Mucosa of descending colon (tissue), 3 donors: Measurements from ENCODE around the gene MAP3K3. TPM values are rescaled to one million over a fixed set of nuclear protein-coding genes. Genes with fewer than 3 reads are reported as not detected.
A peak's percentile ranks its signal among the peaks of the same experiment; 100 is the strongest.
"Not testable (repeated sequence)": the region's sequence is repeated elsewhere in the genome, so short reads cannot be mapped to it uniquely, and the experiment has no call there.

Experiments
- ATAC-seq: fragments of 200-7000 bp; cut with Tn5 transposase; one replicate; pipeline ENCODE4 v1.9.1; 2020; ENCODE audit warnings: mild to moderate bottlenecking, moderate library complexity
- DNase-seq, 3 donors: peaks; one replicate each; pipeline ENCODE4 v3.0.0-alpha.2; 2020
- H3K36me3 ChIP-seq: fragments of 200-600 bp; one replicate; pipeline ENCODE4 v1.8.0; 2021; ENCODE audit warnings: low read depth, mild to moderate bottlenecking
- H3K4me1 ChIP-seq: fragments of 200-600 bp; one replicate; pipeline ENCODE4 v1.8.0; 2021; ENCODE audit warnings: low read depth, mild to moderate bottlenecking
- H3K4me3 ChIP-seq: fragments of 200-600 bp; one replicate; pipeline ENCODE4 v1.8.0; 2021; ENCODE audit warnings: mild to moderate bottlenecking
- H3K9me3 ChIP-seq: fragments of 200-600 bp; one replicate; pipeline ENCODE4 v1.8.0; 2021; ENCODE audit warnings: mild to moderate bottlenecking
- intact Hi-C, 2 donors: fragments of 100-400 bp; cut with DNase I in 1 of 2; cut with micrococcal nuclease in 1 of 2; formaldehyde crosslinking; loops; one replicate each; pipeline versions ENCODE4 v1.11.0 to v1.11.1; 2022; cut with DNase I, micrococcal nuclease
- total RNA-seq, 3 donors: library from RNA; stranded (reverse); fragmentation: NEBNext Ultra II Directional in 2 of 3; extraction: Animal tissue kit (Norgen Biotek cat#: 25700) in 2 of 3; gene quantifications; one replicate each; pipeline versions ENCODE4 v1.2.1 to v1.2.4, GENCODE V29; 2021 to 2023
- TF ChIP-seq, protein P1 (sequence below): fragments of 200-600 bp; IDR thresholded peaks from one replicate; pipeline ENCODE4 v1.8.0; 2022; ENCODE audit warnings: antibody characterized with exemption, mild to moderate bottlenecking
- donor health status: DM: no; HTN: no; CAD: no; lungs with moderate emphysema.
- donor health status: DM: no; HTN: no; CAD: no.
- donor health status: DM: no; HTN: yes; CAD: no.

Gene MAP3K3
- total RNA-seq, 3 donors from 2014 or later, result 13.0 to 54.7 (median 18.5) TPM

DNA sequence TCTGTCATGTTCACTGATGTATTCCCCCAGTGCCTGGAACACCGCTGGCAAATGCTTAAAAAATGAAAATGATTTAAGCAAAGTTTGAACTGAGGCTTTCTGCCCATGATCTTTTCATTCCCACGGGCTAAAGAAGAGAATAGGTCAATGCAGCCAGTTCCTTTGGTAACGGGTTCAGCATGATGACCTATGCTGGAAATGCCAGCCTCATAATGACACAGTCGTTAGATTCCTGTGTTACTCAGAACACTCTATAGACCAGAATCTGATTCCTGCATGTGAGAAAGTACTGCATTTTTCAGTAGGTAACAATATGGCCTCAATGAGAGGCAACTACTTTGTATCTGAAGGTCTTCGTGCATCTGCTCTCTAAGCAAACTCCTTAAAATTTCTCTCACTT, 96.8 kb downstream of the MAP3K3 start:
- Histone ChIP-seq H3K36me3 (no peaks in the 10 kb centered on the region), H3K4me1 (no peaks in the 10 kb centered on the region), H3K9me3 (no peaks in the 10 kb centered on the region), H3K4me3 (no peak overlapping the region)
- intact Hi-C loops, result no loop called here
- no peak for DNase-seq
- TF ChIP-seq, protein P1, sequence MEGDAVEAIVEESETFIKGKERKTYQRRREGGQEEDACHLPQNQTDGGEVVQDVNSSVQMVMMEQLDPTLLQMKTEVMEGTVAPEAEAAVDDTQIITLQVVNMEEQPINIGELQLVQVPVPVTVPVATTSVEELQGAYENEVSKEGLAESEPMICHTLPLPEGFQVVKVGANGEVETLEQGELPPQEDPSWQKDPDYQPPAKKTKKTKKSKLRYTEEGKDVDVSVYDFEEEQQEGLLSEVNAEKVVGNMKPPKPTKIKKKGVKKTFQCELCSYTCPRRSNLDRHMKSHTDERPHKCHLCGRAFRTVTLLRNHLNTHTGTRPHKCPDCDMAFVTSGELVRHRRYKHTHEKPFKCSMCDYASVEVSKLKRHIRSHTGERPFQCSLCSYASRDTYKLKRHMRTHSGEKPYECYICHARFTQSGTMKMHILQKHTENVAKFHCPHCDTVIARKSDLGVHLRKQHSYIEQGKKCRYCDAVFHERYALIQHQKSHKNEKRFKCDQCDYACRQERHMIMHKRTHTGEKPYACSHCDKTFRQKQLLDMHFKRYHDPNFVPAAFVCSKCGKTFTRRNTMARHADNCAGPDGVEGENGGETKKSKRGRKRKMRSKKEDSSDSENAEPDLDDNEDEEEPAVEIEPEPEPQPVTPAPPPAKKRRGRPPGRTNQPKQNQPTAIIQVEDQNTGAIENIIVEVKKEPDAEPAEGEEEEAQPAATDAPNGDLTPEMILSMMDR, result no peak
- ATAC-seq, result no peak

DNA sequence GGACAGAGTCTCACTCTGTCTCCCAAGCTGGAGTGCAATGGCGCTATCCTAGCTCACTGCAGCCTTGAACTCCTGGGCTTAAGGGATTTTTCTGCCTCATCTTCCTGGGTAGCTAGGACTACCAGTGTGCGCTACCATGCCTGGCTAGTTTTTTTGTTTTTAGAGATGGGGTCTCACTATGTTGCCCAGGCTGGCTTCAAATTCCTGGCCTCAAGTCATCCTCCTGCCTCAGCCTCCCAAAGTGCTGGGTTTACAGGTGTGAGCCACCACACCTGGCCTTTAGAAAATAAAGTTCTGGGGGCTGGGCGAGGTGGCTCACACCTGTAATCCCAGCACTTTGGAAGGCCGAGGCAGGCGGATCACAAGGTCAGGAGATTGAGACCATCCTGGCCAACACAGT, 98.0 kb downstream of the MAP3K3 start:
- H3K36me3 ChIP-seq, ATAC-seq, DNase-seq, H3K4me3 ChIP-seq, H3K9me3 ChIP-seq, intact Hi-C loops, H3K4me1 ChIP-seq: not testable (repeated sequence)

DNA sequence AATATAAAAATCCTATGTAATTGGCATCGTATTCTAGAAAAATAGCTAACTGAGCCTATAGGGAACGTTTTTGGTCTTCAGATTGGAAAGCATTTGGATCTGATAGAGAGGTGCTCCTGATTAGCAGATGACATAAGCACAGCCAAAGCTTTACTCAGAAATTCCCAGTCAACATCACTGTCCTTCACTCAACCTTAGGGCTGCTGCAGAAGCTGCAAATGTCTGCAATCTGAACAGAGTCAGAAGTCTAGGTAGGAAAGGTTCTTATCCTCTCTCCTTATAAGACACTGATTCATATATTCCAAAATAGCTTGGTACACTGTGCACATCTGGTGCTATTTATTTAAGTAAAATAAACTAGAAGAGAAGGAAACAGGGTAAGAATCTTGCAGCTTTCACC, 100.2 kb downstream of the MAP3K3 start:
- Histone ChIP-seq H3K4me1 (no peaks in the 10 kb centered on the region), H3K9me3 (no peaks in the 10 kb centered on the region), H3K4me3 (no peak overlapping the region), H3K36me3 (no peaks in the 10 kb centered on the region)
- TF ChIP-seq, protein P1, result no peak
- intact Hi-C loops, result no loop called here
- DNase-seq (no peak), ATAC-seq (no peak)

DNA sequence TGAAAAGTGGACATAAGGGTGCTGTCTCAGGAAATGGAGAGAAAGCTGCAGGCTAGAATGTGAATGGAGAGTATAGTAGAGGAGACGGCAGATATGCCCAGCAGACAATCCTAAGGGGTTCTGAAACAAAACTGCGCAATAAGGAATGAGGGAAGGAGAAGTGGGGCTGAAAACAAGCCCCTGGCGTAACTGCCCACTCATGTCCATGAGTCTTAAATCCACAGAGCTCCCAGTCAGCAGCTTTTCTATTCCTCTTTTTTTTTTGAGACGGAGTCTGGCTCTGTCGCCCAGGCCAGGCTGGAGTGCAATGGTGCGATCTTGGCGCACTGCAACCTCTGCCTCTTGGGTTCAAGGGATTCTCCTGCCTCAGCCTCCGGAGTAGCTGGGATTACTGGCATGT, 113.5 kb downstream of the MAP3K3 start:
- no peak for DNase-seq
- Histone ChIP-seq H3K4me3 (no peak overlapping the region), H3K9me3 (no peaks in the 10 kb centered on the region), H3K36me3 (no peaks in the 10 kb centered on the region), H3K4me1 (peaks cover under 1% of the 10 kb centered on the region)
- ATAC-seq, result no peak
- intact Hi-C loops, result no loop called here
- TF ChIP-seq, protein P1, result no peak

DNA sequence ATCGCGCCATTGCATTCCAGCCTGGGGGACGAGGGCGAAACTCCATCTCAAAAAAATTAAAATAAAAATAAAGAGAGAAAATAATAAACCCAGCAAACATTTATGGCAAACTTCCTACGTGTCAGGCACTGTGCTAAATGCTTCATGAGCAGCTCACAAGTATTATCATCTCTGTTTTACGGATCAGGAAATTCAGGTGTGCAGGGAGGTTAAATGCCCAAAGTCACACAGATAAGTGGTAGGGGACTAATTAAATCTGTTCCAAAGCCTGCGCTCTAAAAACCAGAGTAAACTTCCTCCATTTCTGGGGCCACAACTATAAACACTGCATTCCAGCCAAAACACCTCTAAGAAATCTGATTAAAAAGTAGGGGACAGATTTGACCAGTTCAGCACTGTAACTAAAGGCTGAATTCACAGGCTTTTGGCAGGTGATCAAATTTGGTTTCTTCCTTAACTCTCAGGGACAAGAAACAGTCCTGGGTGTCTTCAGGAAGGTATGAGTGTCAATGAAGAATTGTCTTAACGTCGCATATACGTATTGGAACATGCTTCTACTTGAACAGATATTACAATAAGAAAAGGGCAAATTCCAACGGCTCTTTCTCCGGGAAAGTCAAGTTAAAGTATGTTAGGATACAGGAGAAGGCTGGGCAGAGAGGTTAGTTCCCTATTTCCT, 118.4 kb downstream of the MAP3K3 start:
- H3K4me1 ChIP-seq, result peaks cover 8% of the 10 kb centered on the region
- H3K9me3 ChIP-seq, result no peaks in the 10 kb centered on the region
- peak overlapping the region; percentile 67 for H3K4me3 ChIP-seq
- ATAC-seq (no peak), DNase-seq (no peak)
- H3K36me3 ChIP-seq, result peaks cover 4% of the 10 kb centered on the region
- TF ChIP-seq, protein P1, result no peak
- intact Hi-C loops, result no loop called here

DNA sequence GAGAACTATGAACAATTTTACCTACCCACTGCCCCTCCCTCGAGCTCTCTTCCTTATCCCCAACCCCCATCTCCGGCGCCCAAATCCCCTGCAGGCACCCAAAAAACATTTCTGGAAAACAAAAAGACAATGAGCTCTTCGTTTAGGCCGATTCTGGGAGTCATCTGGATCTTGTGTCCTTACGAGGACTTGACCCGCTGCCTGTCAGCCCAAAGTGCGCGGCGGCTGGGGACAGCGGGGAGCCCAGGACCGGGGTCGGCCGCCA, 118.9 kb downstream of the MAP3K3 start:
- DNase-seq, result no peak
- peak overlapping the region; percentile 67 for H3K4me3 ChIP-seq
- ATAC-seq, result peak; percentile 39
- H3K9me3 ChIP-seq, result no peaks in the 10 kb centered on the region
- H3K4me1 ChIP-seq, result peaks cover 8% of the 10 kb centered on the region
- intact Hi-C loops, result no loop called here
- TF ChIP-seq, protein P1, result no peak
- peaks cover 4% of the 10 kb centered on the region for H3K36me3 ChIP-seq
